Mesodermal cell (in vitro differentiated cells): ENCODE data around the gene ACOXL.
"Not testable (repeated sequence)": the region's sequence is repeated elsewhere in the genome, so short reads cannot be mapped to it uniquely, and the experiment has no call there.

Experiments used
- H3K27ac ChIP-seq: 2 replicates; pipeline ENCODE4 v1.7.0; 2013; ENCODE audit warnings: mild to moderate bottlenecking, low read depth, low read length, moderate library complexity; ENCODE audit not compliant: severe bottlenecking
- H3K36me3 ChIP-seq: 2 replicates; pipeline ENCODE4 v1.7.1; 2013; ENCODE audit warnings: mild to moderate bottlenecking, low read length, moderate library complexity; ENCODE audit not compliant: control insufficient read depth, insufficient read depth
- H3K4me1 ChIP-seq: one replicate; pipeline ENCODE4 v1.7.1; 2013; ENCODE audit warnings: mild to moderate bottlenecking, low read length; ENCODE audit not compliant: insufficient read depth, control insufficient read depth, poor library complexity, severe bottlenecking
- H3K4me3 ChIP-seq: 2 replicates; pipeline ENCODE4 v1.7.0; 2013; ENCODE audit warnings: low read length, control low read depth, mild to moderate bottlenecking; ENCODE audit not compliant: insufficient read depth, poor library complexity, severe bottlenecking; ENCODE audit errors: extremely low read depth
- H3K9me3 ChIP-seq: 2 replicates; pipeline ENCODE4 v1.7.1; 2013; ENCODE audit warnings: mild to moderate bottlenecking, low read length, moderate library complexity; ENCODE audit not compliant: control insufficient read depth
- WGBS, 2 experiments: methylation state at CpG; one replicate each; pipeline ENCODE4 v1.1.5; 2013; ENCODE audit warnings: missing lambda C conversion rate in 2 of 2; ENCODE audit not compliant: insufficient coverage in 2 of 2; 5-methylcytosine and 5-hydroxymethylcytosine counted together

Gene ACOXL

DNA sequence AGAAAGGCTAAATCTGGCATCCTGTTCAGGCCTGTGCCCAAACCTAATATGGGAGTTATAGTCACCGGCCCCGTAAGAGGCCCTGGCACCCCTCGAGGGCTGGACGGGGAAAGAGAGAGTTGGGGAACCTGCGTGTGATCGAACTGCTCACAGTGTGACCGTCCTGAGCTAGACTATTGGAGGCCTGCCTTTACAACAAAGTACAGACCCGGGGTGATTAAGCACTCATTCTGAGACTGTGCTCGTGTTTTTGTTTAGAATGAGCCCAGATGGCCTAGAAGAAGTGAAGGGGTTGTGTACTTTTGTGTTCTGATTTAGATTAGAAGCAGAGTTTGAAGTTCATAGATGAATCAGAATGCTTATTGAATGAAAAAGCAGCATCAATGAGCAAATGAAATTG is 115.3 kb downstream of the ACOXL start:
- no peak overlapping the region for H3K4me3 ChIP-seq
- H3K27ac ChIP-seq: no peak overlapping the region
- H3K9me3 ChIP-seq: no peaks in the 10 kb centered on the region
- H3K36me3 ChIP-seq: no peaks in the 10 kb centered on the region
- no peaks in the 10 kb centered on the region for H3K4me1 ChIP-seq
- WGBS, 2 experiments: 90 to 94% methylated on average over 8 to 9 of the region's 9 CpGs

DNA sequence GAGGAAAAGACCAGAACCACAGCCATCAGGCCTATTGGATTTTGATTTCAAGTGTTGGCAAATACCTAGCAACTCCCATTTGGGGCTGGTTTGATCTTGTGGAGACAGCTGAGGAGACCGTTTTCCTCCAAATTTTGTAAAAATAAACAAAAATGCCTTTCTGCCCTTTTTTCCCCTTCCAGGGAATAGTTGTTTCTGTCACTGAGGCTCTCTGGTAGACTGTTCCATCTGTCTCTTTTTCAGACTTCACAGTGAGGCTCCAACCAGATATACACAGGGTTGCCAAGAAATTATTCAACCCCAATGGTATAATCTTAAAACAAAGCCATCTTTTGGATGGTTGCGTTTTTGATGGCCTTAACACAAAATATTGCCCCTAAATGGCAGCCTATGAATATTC is 115.7 kb downstream of the ACOXL start:
- Histone ChIP-seq H3K4me3 (no peak overlapping the region), H3K36me3 (no peaks in the 10 kb centered on the region), H3K4me1 (no peaks in the 10 kb centered on the region), H3K9me3 (no peaks in the 10 kb centered on the region), H3K27ac (no peak overlapping the region)
- 80 to 100% methylated on average over 1 to 2 of the region's 2 CpGs for WGBS, 2 experiments

DNA sequence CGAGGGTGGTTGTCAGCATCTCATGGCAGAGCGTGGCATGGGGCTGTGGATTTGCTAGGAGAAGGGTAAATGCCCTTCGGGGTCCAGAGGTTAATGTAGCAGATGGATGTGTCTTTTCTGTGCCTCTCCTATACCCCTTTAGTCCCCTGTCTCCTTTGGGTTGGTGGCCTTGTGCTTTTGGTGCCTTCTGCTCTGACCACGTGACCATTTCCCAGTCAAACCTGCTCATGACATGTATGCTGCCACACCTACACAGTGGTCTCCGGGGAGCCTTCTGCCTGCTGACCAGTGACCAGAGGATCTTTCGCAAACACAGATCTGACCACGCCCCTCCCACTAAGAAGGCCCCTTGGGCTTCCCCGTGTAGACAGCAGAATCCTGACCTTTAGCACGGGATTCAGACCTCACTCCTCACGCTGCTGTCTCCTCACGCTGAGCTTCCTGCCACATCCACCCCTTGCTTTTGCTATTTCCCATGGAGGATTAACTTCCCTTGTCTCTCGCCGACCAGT is 116.2 kb downstream of the ACOXL start:
- no peak overlapping the region for H3K4me3 ChIP-seq
- H3K36me3 ChIP-seq: no peaks in the 10 kb centered on the region
- WGBS, 2 experiments: 83 to 87% methylated on average over 10 to 12 of the region's 13 CpGs

DNA sequence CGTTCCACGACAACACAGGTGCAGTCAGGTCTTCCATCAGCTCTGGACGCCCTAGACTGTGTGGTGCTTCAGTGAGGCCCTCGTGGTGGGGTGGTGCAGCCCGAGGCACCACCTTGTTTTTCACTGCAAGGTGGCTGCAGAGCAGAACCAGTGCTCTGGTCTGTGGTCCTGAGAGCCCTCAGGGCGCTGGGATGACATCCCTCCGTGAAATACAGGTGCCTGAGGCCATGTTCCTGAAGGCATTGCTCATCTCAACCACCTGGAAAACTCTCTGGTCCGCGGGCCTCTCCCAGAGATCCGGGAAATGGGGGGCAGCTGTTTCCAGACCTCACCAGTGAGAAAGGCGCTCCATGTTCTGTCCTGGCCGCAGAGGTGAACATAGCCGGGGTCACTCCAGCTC is 119.2 kb downstream of the ACOXL start:
- no peak overlapping the region for H3K4me3 ChIP-seq
- no peaks in the 10 kb centered on the region for H3K4me1 ChIP-seq
- no peaks in the 10 kb centered on the region for H3K9me3 ChIP-seq
- WGBS, 2 experiments: 85 to 88% methylated on average over 13 of the region's 13 CpGs
- H3K27ac ChIP-seq: no peak overlapping the region
- H3K36me3 ChIP-seq: no peaks in the 10 kb centered on the region

More for the DNA sequence above, 116.2 kb downstream of the ACOXL start:
- no peaks in the 10 kb centered on the region for H3K9me3 ChIP-seq
- H3K27ac ChIP-seq: no peak overlapping the region
- H3K4me1 ChIP-seq: no peaks in the 10 kb centered on the region

DNA sequence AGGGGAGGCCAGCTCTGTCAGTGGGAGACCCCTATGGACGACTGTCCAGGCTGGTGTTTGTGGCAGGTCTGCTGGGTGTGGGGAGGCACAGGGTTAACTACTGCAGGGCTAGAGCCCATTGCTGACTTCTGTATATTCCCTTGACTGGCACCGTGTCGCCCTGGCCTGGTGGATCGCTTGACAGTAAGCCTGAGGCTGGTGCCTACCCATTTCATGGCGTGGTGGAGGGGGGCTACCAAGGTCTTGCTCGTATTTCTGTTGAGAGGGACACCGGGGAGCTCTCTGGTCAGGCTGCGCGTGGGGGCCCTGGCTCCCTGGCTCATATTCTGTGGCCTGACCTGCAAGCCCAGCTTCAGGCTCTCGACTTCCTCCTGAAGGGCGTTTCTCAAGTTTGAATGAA is 119.7 kb downstream of the ACOXL start:
- H3K27ac ChIP-seq: no peak overlapping the region
- no peaks in the 10 kb centered on the region for H3K9me3 ChIP-seq
- H3K36me3 ChIP-seq: no peaks in the 10 kb centered on the region
- no peaks in the 10 kb centered on the region for H3K4me1 ChIP-seq
- WGBS, 2 experiments: 88 to 89% methylated on average over 11 of the region's 11 CpGs
- H3K4me3 ChIP-seq: no peak overlapping the region

DNA sequence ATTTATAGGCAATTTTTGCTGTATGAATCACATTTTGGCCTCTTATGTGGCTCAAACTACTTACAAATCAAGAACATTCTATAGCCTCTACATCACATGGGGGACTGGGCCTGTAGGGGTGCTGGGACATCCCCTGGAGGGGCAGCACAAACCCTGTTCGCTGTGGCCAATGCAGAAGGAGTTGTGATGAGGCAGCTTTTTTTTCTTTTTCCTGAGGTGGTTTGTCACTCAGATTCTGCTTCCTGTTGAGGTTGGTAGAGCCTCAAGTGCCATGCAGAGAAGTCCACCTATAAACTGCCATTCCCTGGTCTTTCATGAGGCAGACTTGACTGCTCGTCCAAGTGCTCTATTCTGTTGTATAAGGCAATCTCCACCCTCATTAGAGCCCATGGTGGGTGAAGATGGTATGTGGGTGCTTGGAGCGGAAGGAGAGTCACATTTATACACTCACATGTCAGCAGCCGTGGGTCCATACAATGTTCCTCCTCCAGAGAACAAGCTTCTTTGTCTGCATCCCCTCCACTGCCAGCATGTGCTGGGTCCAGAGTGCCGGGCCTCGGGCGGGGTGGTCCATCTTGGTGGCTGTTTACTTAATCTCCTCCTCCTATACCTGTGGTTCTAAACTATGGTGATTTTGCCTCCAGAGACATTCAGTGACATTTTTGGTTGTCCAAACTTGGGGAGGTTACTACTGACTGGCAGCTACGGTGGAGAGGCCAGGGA is 120.3 kb downstream of the ACOXL start:
- Histone ChIP-seq H3K9me3 (no peaks in the 10 kb centered on the region), H3K4me1 (no peaks in the 10 kb centered on the region), H3K36me3 (no peaks in the 10 kb centered on the region), H3K27ac (no peak overlapping the region), H3K4me3 (no peak overlapping the region)
- WGBS, 2 experiments: 91 to 96% methylated on average over 3 to 6 of the region's 8 CpGs

DNA sequence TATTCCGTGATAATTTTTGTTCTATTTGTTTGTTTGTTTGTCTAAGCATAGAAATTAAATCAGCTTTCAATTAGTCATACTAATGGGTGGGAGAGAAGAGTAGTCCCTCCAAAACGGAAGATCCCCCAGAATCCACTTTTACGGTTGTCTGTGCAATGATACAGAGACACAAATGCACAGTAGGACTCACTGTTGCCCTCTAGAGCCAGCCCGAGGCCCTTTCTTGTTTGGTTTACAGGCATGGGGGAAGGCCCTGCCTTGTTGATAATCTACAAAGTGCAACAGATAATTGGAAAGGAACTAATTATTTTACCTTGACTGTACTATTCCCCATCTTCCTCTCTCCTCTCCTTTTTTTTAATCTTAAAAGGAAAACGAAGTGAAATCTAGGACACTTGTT is 121.1 kb downstream of the ACOXL start:
- H3K4me1 ChIP-seq: no peaks in the 10 kb centered on the region
- H3K36me3 ChIP-seq: no peaks in the 10 kb centered on the region
- 33 to 40% methylated on average over 1 to 2 of the region's 5 CpGs for WGBS, 2 experiments
- no peak overlapping the region for H3K27ac ChIP-seq
- no peaks in the 10 kb centered on the region for H3K9me3 ChIP-seq
- H3K4me3 ChIP-seq: no peak overlapping the region

DNA sequence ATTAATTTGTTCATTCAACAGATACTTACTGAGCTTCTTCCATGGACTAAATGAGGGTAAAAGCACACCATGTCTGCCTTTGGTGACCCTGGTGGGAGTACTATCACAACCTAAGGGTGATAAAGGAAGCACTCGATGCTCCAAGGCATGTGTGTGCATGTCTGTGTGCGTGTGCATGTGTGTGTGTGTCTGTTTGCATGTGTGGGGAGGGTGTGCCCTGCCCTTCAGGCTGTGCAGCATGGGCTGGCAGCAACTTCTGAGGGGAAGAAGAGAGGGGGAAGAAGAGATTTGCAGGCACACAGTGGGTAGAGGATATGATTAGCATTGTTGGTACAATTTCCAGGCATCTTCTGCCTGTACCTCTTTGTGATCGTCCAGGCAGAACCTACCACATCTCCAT is 121.6 kb downstream of the ACOXL start:
- Histone ChIP-seq H3K4me1 (no peaks in the 10 kb centered on the region), H3K9me3 (no peaks in the 10 kb centered on the region), H3K36me3 (no peaks in the 10 kb centered on the region), H3K27ac (no peak overlapping the region), H3K4me3 (no peak overlapping the region)
- whole genome bisulfite sequencing, 2 experiments: 83 to 90% methylated on average over 2 to 3 of the region's 3 CpGs

DNA sequence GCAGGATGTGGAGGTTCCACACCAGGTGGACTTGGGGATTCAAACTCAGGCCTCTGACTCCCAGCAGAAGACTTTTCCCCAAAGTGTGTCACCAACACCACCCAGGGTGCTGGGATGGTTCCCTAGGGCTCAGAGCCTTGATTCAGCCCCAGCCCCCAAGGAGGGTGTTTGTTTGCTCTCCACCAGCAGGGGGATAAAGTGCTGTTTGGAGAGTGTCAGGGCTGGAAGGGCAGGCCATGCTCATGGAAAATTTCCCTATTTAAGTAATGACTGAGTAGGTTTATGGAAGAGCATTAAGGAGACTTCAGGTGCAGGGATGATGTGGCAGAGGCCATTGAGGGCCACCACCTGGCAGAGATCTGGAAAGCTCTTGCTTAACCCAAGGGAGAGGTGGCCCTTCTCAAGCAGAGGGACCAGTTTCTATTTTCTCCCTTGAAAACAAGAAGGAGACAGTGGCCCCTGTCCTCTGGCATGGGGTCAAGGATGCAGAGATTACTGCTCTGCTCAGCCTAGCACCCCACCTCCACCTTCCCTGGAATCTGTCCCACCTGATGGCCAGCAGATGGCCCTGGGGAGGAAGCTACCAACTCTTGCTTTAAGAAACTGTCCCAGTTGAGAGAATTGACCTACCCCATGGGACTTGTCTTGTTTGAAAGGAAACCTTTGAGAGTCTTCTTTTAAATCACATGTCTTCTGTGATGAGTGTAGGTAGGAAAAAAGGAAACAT is 122.1 kb downstream of the ACOXL start:
- H3K4me1 ChIP-seq: no peaks in the 10 kb centered on the region

DNA sequence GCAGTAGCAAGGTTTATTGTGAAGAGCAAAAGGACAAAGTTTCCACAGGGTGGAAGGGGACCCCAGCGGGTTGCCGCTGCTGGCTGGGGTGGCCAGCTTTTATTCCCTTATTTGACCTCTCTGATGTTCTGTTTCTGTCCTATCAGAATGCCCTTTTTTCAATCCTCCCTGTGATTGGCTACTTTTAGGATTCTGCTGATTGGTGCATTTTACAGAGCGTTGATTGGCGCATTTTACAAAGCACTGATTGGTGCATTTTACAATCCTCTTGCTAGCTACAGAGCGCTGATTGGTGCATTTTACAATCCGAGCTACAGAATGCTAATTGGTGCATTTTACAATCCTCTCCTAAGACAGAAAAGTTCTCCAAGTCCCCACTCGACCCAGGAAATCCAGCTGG is 123.5 kb downstream of the ACOXL start:
- H3K9me3 ChIP-seq, H3K4me1 ChIP-seq, H3K36me3 ChIP-seq, H3K27ac ChIP-seq, H3K4me3 ChIP-seq: not testable (repeated sequence)
- 91 to 99% methylated on average over 5 to 7 of the region's 7 CpGs for WGBS, 2 experiments

More for the DNA sequence above, 122.1 kb downstream of the ACOXL start:
- no peak overlapping the region for H3K27ac ChIP-seq
- no peaks in the 10 kb centered on the region for H3K36me3 ChIP-seq
- no peak overlapping the region for H3K4me3 ChIP-seq
- no peaks in the 10 kb centered on the region for H3K9me3 ChIP-seq

DNA sequence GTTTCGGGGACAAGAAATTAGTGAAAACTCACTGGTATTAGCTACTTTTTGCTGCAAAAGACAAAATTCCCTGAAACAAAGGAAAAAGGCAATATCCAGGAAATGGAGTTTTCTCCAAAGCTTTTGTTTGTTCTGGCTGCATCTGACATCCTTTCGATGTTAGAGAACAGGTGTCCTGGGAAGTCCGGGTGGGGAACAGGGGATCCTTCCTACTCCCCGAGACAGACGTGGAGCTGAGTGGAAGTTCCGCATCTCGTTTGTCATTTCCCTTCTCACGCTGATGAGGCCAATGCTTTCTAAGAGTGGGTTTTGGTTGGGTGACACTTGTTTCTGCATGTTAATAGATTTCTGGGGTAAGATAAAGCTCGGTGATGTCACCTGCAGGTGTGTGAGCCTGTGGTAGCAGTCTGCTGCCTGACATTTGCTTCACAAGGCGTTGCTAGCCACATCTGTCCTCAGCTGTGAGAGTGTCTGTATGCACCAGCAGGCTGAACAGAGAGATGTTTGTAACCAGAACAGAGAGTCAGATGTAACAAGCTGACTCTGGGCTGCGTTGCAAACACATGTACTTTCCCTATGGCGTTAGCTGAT is 125.9 kb downstream of the ACOXL start:
- Histone ChIP-seq H3K4me3 (no peak overlapping the region), H3K27ac (no peak overlapping the region), H3K9me3 (no peaks in the 10 kb centered on the region), H3K36me3 (no peaks in the 10 kb centered on the region), H3K4me1 (no peaks in the 10 kb centered on the region)
- WGBS, 2 experiments: 82 to 94% methylated on average over 9 to 10 of the region's 12 CpGs
